HCT116 (cell line): Measurements from ENCODE around the gene SLCO1B3.

Experiments
- CTCF ChIP-seq, 3 experiments: fragments of 200-600 bp in 1 of 3; sonication (generic) in 1 of 3; IDR thresholded peaks in 2 of 3; conservative IDR thresholded peaks in 1 of 3; 2 replicates each; pipeline ENCODE4 v1.5.1; 2012 to 2017; ENCODE audit warnings: low read depth in 2 of 3, low read length in 2 of 3, antibody characterized with exemption in 1 of 3, borderline replicate concordance in 1 of 3, control low read depth in 1 of 3, mild to moderate bottlenecking in 1 of 3, mixed read lengths in 1 of 3, mixed run types in 1 of 3, moderate library complexity in 1 of 3; ENCODE audit not compliant: insufficient read depth in 1 of 3
- EGR1 ChIP-seq: IDR thresholded peaks from 2 replicates; pipeline ENCODE4 v1.6.1; 2012; ENCODE audit warnings: low read depth
- ELF1 ChIP-seq: IDR thresholded peaks from 2 replicates; pipeline ENCODE4 v1.6.1; 2012; ENCODE audit warnings: low read depth, borderline replicate concordance
- EZH2 ChIP-seq: fragments of 200-600 bp; sonication (generic); IDR thresholded peaks from 2 replicates; pipeline ENCODE4 v1.6.1; 2017; ENCODE audit warnings: antibody characterized with exemption, mixed run types
- MAX ChIP-seq: IDR thresholded peaks from 2 replicates; pipeline ENCODE4 v1.6.1; 2012
- POLR2A ChIP-seq: IDR thresholded peaks from 2 replicates; pipeline ENCODE4 v1.7.0; 2011; ENCODE audit warnings: borderline replicate concordance; ENCODE audit not compliant: insufficient read depth, insufficient read length; ENCODE audit errors: extremely low read depth
- POLR2AphosphoS5 ChIP-seq: IDR thresholded peaks from 2 replicates; pipeline ENCODE4 v1.6.1; 2011; ENCODE audit warnings: mild to moderate bottlenecking, low read depth, low read length, moderate library complexity
- RAD21 ChIP-seq: IDR thresholded peaks from 2 replicates; pipeline ENCODE4 v1.6.1; 2012; ENCODE audit warnings: low read depth, mild to moderate bottlenecking
- REST ChIP-seq: IDR thresholded peaks from 2 replicates; pipeline ENCODE4 v1.6.1; 2012; ENCODE audit warnings: low read depth
- SIN3A ChIP-seq: IDR thresholded peaks from 2 replicates; pipeline ENCODE4 v1.6.1; 2012; ENCODE audit warnings: low read depth
- SP1 ChIP-seq: IDR thresholded peaks from 2 replicates; pipeline ENCODE4 v1.6.1; 2012; ENCODE audit warnings: low read depth
- ZNF274 ChIP-seq: fragments of 200-500 bp; sonication (Bioruptor generic); IDR thresholded peaks from 2 replicates; pipeline ENCODE4 v1.6.1; 2014; ENCODE audit warnings: mild to moderate bottlenecking, low read depth, low read length, inconsistent platforms

GRCh38 chr12:20931894-20932293 is 121.4 kb downstream of the SLCO1B3 start:
- no peak for TF ChIP-seq CTCF (IDR thresholded peaks at IDR 0.05 in 2 of 3, conservative IDR thresholded peaks at IDR 0.05 in 1 of 3; ENCODE audit: borderline replicate concordance in 1 of 3, insufficient read depth in 1 of 3, low read depth in 2 of 3, low read length in 2 of 3)
- TF ChIP-seq EZH2 = no peak
- no peak for TF ChIP-seq ZNF274
- TF ChIP-seq POLR2AphosphoS5 = no peak
- no peak for TF ChIP-seq ELF1
- TF ChIP-seq REST = no peak
- TF ChIP-seq SIN3A = no peak
- TF ChIP-seq POLR2A = no peak
- TF ChIP-seq EGR1 = no peak
- TF ChIP-seq SP1 = no peak
- no peak for TF ChIP-seq MAX
- no peak for TF ChIP-seq RAD21
